Raji (cell line): ENCODE measurements around the gene GBA3.

ENCODE experiments used
- POLR2A ChIP-seq: IDR thresholded peaks from 2 replicates; pipeline ENCODE4 v1.6.1; 2011; ENCODE audit warnings: low read depth, low read length, control low read depth; ENCODE audit not compliant: insufficient read depth

The GBA3 gene

DNA sequence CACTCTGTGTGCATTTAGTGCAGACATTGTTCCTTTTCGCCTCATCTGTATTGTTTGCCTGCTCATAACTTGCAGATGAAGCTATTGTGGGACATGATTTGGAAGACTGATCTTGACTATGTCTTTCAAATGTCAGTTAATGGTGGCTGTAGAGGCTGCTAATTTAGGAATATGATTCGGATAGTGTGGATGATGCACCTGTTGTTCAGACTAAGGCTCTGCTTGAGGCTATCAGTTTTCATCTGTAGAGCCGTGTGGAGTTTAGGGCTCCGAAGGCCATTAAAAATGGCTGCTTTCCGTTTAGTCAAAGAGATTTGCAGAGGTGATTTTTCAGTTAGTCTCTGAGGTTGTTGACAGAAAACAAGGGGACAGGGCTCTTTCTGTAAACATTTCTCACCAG, 102.0 kb downstream of the GBA3 start:
- no peak for TF ChIP-seq POLR2A

DNA sequence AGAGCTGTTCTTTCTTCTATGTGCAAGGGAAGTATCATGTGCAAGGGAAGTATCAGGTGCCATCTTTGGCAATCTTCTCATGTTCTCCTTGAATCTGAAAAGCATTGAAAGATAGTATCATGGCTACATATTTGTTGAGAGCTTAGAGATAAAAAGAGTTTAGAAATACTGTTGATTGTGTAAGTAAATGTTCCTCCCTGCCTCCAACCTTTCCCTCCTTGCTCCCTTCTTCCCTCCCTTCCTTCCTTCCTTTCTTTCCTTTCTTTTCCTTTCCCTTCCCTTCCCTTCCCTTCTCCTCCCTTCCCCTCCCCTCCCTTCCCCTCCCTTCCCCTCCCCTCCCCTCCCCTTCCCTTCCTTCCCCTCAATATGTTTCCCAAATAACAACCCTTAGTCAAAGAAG, 108.7 kb downstream of the GBA3 start:
- no peak for TF ChIP-seq POLR2A

DNA sequence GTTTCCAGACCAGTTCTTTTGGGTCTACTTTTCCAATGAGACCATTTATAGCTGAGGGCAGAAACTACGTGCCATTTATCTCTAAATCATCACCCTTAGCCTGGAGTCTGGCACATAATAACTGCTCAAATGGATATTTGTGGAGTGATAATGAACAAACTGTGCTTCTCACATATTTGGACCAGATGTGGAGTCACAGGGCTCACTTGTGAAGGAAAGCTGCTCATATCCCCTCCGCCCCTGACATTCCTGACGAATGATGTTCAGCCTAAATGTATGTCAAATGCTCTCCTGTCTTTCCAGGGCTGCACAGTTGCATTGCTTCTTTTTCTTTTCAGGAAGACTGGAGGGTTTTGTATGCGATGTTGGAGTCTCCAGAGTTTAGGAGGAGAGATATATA, 110.1 kb downstream of the GBA3 start:
- no peak for TF ChIP-seq POLR2A

DNA sequence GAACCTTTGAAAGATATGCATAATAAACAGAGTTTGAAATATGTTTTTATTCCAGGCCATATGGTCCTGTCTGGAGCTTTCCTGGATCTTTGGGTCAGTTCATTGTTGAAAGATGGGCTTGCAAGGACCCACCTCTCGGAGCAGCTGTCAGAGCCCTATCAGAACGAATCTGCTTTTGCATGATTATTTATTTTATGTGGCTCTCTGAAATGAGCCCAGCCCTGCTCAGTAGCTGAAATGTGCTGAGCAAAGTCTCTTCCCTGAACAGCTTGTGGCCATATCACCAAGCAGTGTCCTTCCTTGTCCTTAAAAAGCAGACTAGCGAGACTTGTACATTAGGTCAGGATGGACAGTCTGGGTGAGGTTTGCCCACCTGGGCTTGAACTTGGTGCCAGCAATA, 110.8 kb downstream of the GBA3 start:
- TF ChIP-seq POLR2A, result no peak

DNA sequence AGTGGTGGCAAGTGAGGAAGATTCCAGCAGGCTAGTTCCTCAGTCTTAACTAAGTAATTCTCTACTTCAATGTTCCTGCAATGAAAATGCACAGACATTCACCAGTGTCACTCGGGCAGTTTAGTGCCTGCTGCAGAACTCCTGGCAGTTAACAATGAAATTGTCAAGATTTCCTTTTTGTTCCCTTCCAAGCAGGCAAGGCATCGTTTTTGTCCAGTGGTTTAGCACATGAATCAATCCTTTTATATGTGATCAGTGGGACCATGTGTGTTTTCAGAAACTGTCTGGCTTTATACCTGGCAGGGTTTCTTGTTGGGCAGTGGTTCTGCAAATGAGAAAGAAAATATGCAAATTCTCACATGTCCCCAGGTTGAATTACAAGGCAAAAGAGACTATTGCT, 122.2 kb downstream of the GBA3 start:
- no peak for TF ChIP-seq POLR2A

DNA sequence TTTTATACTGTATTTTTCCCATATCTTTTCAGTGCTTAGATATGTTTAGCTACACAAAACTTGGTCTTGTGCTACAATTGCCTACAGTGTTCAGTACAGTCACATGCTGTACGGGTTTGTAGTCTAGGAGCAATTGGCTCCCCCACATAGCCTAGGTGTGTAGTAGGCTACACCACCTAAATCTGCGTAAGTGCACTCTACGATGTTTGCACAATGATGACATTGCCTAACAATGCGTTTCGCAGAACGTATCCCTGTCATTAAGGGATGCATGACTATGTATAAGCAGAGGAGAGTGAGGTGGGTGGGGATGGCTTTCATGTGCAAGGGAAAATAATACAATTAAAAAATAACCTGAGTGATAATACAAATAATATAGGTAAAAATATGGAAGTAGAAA, 131.4 kb downstream of the GBA3 start:
- TF ChIP-seq POLR2A, result no peak

DNA sequence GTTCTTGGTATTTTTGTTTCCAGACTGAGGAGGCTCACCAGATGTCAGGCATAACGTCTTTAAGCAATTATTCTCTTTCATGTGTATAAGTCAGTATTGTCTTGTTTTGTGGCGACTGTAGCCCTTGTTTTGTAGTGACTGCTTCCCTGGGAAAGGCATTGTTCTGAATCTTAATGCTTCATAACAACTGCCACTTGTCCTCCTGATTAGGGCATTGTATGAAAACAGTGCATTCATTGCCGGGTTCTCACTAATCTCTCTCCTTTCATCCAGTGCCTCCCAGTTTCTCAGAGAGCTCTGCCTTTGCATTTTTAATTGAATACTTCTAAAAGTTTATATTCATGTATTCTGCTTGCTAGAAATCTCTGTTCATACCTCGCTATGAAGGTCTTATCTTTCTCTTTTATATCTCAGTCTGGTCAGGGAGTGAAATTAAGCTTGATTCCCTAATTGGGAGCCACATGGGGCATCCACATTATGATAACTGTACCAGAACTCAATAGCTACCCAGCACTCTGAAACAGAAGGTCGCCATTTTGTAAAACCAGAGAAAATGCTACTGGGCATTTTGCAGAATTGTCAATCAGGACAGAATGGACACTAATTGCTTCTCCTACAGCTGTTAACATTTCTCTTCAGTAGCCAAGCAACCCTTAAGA, 149.8 kb downstream of the GBA3 start:
- no peak for TF ChIP-seq POLR2A

- TF ChIP-seq POLR2A, result no peak
Observed at GRCh38 chr4:22848332-22848731, 155.6 kb downstream of the GBA3 start.

DNA sequence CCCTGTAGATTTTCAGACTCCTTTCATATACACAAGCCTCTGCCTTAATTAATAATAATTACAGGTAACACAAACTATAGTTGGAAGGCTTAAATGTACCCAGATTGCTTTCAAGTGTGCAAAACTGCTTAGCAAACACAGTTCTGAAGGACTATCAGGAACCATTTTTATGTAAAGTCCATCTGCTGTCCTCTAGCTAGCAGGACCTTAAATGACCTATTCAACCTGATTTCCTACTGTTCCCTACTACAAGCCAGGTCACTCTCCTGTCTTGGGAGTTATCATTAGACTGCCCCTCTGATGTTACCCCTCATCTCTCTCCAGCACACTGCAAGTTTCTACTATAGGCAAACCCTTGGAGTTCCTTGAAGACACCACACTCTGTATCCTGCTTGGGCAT, 157.3 kb downstream of the GBA3 start:
- no peak for TF ChIP-seq POLR2A

- TF ChIP-seq POLR2A, result no peak
Observed at GRCh38 chr4:22850630-22851029, 157.9 kb downstream of the GBA3 start.

- TF ChIP-seq POLR2A, result no peak
Observed at GRCh38 chr4:22857411-22857810, 164.7 kb downstream of the GBA3 start.

DNA sequence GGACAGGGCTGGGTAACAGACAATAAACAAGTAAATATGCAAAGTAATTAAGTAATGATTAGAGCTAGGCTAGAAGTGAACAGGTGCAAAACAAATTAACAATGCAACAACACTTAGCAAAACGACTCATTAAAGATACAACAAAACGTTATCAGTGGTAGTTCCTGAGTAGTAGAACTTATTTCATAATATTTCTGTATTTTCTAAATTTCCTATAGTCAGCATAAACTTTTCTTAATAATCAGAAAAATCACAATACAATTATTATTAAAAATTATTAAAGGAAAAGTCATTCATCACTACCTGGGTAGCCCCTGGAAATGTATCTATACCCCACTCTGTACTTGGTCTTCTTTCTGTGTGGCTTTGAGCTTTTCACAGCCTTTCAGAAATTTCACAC, 166.6 kb downstream of the GBA3 start:
- TF ChIP-seq POLR2A, result no peak
